GM19452 (cell line): Measurements from ENCODE around the gene SNTA1.
A peak's percentile ranks its signal among the peaks of the same experiment; 100 is the strongest.
"Not testable (repeated sequence)": the region's sequence is repeated elsewhere in the genome, so short reads cannot be mapped to it uniquely, and the experiment has no call there.

ENCODE experiments used
- ATAC-seq: cut with Tn5 transposase; IDR thresholded peaks from one replicate; pipeline ENCODE4 v1.9.1; 2021; ENCODE audit not compliant: unreplicated experiment

The SNTA1 gene

DNA sequence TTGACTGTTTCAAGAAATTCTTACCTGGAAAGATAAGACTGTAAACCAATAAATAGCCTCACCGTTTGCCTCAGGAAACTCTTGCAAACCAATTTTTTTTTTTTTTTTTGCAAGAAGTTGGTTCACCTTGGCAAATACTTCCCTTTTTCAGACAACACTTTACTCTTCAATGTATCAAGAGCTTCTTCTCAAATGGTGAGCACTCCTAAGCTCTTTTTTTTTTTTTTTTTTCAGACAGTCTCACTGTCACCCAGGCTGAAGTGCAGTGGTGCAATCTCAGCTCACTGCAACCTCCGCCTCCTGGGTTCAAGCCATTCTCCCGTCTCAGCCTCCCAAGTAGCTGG lies 22.7 kb upstream of the SNTA1 start:
- no peak for ATAC-seq

DNA sequence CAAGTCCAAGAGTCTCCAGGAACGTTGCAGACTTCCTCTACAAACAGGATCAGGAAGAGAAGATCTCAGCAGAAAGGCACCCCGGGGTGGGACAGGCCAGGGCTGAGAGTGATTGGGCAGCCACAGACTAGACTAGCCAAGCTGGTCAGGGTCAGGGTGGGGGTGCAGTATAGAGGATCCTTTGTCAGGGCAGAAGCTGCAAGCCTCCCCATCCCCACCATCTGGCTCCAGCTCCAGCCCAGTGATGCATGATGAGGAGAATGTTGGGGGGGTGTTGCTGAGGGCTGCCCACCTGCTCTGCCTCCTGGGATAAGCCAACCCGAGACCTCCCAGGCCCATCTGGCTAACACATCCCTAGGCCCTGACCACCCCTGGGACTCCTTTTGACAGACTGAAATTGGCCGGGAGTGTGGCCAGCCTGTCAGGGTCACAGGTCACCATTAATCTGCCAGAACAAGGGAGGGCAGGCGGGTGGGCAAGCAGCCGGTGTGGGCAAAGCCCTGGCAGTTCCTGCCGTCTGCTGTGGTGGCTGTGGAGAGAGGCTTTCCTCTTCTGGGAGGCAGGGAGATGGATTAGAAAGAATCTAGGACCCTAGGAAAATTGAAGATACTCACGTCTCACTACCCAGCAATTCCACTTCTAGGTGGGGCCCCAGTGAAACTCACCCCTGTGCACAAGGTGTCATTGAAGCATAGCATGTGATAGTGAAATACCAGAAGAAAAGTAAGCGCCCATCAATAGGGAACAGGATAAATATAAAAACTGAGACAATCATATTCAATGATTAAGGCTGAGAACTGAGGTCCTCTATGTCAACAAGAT lies 22.1 kb upstream of the SNTA1 start:
- ATAC-seq, result no peak

DNA sequence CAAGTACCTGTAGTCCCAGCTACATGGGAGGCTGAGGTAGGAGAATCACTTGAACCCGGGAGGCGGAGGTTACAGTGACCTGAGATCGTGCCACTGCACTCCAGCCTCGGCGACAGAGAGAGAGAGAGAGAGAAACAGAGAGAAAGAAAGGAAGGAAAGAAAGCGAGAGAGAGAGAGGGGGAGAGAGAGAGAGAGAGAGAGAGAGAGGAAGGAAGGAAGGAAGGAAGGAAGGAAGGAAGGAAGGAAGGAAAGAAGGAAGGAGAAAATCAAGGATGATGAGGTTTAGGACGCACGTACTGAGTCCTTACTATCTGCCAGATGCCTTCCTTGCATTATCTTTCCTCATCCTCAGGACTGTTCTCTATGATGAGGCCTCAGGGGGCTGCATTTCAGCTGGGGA lies 21.2 kb upstream of the SNTA1 start:
- not testable (repeated sequence) for ATAC-seq

GRCh38 chr20:33463332-33464101 lies 20.0 kb upstream of the SNTA1 start:
- no peak for ATAC-seq

DNA sequence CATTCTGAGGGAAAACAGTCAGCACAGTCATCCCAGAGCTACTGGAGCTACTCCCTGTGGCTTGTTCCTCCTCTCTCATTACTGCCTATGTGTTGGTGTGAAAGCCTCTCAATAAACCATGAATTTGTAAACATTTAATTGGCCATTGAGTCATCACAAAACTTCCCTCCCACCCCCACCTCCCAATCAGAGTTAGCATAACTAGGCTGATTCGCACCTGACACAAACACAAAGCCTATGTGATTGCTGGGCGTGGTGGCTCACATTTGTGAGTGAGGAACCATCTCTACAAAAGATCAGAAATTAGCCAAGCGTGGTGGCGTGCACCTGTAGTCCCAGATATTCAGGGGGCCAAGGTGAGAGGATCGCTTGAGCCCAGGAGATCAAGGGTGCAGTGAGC lies 17.1 kb upstream of the SNTA1 start:
- no peak for ATAC-seq

GRCh38 chr20:33459599-33459998 lies 16.0 kb upstream of the SNTA1 start:
- no peak for ATAC-seq

GRCh38 chr20:33456916-33457642 lies 13.5 kb upstream of the SNTA1 start:
- ATAC-seq, result not testable (repeated sequence)

DNA sequence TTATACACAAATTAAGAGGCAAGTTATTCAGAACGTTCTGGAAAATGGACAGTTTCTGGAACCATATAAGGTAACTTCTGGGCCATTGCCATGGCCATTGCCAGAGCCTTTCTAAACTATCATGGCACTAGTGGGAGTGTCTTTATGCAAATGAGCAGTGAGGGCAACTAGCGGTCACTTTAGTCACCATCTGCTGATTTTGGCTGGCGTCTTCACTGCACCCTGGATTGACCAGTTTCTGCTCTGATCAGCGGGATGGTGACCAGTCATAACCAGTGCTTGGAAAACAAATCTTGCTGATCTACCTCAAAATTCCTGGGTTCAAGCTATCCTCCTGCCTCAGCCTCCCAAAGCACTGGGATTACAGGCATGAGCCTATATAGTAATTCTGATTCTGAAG lies 7.3 kb upstream of the SNTA1 start:
- no peak for ATAC-seq

DNA sequence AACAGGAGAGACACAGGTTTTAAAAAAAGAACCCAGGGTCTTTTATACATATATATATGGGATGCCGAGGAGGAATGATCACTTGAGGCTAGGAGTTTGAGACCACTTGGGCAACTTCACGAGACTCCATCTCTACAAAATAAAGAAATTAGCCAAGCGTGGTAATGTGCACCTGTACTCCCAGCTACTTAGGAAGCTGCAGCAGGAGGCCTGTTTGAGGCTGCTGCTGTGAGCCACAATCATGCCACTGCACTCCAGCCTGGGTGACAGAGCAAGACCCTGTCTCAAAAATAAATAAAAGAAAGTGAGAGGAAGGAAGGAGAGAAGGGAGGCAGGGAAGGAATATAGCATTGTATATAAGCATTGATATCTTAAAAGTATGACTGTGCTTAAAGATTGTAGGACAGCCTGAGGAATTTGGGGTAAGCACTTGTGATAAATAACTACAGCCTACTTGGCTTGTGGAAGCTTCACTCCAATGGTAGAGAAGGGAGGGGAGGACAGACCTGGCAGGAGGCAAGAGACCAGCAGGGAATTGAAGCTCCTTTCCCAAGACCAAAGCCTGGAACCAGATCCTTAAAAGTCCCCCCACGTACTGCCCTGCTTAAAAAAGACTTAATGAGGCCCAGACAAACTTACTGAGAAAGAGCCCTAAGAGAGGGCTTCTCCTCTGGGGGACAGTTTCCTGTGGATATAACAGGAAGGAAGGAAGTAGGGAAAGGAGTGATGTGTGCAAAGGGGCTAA lies 2.5 kb upstream of the SNTA1 start:
- ATAC-seq, result no peak

DNA sequence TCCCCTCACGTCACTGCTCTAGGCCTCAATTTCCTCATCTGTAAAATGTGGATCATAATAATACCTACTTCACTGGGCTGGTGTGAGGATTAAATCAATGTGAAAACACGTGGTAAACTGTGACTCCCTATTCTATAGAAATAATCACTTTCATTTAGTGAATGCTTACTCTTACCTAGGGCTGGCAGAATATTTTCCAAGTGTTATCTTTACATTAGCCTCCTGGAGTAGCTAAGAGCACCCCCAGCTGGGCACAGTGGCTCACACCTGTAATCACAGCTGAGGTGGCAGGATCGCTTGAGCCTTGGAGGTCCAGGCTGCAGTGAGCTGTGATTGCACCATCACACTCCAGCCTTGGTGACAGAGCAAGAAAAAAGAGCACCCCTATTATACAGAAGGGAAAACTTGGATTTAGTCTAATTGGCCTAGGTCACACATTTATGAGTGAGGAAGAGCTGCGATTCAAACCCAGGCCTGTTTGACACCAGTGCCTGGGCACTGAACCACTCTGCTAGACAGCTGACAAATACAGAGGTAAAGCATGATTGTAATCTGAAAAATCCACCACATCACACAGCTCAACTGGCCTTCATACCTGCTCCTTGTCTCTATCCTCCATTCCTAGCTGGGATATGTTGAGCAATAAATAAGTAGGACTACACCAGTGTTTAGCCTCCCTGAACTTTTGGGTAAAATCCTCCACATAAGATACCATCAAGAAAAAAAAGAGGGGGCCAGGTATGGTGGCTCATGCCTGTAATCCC lies 1.4 kb upstream of the SNTA1 start:
- ATAC-seq, result no peak

DNA sequence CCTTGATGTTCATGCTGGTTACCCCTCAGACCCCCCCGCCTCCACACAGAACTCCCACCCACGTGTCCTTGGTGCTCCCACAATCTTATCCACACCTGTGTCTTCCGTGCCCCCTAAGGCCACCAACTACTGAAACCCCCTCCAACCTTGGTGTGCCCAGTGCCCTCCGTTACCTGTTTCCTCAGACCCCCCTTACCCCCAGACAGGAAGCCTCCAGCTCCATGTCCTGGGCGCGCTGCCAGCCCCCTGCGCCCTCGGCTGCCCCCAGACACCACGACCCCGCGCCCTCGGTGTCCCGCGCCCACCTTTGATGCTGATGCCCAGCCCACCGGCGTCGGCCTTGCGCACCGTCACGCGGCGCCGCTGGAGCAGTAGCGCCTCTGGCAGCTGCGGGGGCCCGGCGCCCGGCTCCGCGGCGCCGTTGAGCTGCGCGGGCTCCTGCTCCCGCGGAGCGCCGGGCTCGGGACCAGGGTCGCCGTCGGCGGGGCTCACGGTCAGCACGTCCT lies 504 bp downstream of the SNTA1 start:
- peak; percentile 29 for ATAC-seq

- no peak for ATAC-seq
These were observed 1.2 kb downstream of the SNTA1 start for GRCh38 chr20:33442136-33443005.

GRCh38 chr20:33441142-33441955 lies 2.2 kb downstream of the SNTA1 start:
- no peak for ATAC-seq

- ATAC-seq, result not testable (repeated sequence)
These were observed 3.0 kb downstream of the SNTA1 start for GRCh38 chr20:33440562-33440961.

GRCh38 chr20:33438481-33438880 lies 5.1 kb downstream of the SNTA1 start:
- ATAC-seq, result no peak

GRCh38 chr20:33437141-33437911 lies 6.2 kb downstream of the SNTA1 start:
- no peak for ATAC-seq

DNA sequence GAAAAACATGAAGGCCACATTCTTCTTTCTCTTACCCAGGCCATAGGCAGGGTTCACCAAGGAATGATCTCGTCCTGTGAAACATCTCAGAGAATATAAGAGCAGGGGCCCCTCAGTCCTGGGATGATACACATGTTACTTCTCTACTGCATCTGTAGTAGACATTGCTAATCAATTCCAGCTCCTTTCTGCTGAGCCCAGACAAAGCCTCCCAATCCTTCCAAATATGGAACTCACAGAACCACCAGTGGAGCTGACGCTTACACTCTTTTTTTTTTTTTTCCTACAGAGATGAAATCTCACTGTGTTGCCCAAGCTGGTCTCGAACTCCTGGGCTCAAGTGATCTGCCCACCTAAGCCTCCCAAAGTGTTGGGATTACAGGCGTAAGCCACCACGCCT lies 9.1 kb downstream of the SNTA1 start:
- no peak for ATAC-seq
